Stimulated activated CD4-positive, alpha-beta T cell treated with anti-CD3 and anti-CD28 coated beads, Interleukin-2, amount 100 ng/mL, for 24 hours (primary cell): Measurements from ENCODE around the gene RHBG.
"Not testable (repeated sequence)": the region's sequence is repeated elsewhere in the genome, so short reads cannot be mapped to it uniquely, and the experiment has no call there.

ENCODE experiments used
- DNase-seq, 2 donors: peaks; one replicate each; pipeline ENCODE4 v3.0.0-alpha.2; 2020

The RHBG gene

DNA sequence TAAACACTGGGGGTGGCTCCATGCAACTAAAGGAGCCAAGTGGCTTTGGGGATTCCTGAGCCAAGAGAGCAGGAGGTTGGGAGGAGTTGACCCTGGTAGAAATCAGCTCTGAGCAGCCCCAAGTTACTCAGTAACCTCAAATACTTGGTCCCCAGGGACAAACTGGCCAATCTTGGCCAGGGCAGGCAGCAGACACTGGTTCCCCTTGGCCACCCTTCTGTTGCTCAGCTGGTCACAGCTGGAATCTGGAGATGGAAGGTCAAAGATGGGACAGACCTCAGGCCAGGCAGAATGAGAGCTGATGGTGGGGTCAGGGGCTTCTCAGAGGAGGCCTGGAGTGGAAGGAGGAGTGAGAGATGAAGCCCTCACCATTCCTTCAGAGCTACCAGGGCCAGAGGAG lies 3.3 kb upstream of the RHBG start:
- DNase-seq = no peak

DNA sequence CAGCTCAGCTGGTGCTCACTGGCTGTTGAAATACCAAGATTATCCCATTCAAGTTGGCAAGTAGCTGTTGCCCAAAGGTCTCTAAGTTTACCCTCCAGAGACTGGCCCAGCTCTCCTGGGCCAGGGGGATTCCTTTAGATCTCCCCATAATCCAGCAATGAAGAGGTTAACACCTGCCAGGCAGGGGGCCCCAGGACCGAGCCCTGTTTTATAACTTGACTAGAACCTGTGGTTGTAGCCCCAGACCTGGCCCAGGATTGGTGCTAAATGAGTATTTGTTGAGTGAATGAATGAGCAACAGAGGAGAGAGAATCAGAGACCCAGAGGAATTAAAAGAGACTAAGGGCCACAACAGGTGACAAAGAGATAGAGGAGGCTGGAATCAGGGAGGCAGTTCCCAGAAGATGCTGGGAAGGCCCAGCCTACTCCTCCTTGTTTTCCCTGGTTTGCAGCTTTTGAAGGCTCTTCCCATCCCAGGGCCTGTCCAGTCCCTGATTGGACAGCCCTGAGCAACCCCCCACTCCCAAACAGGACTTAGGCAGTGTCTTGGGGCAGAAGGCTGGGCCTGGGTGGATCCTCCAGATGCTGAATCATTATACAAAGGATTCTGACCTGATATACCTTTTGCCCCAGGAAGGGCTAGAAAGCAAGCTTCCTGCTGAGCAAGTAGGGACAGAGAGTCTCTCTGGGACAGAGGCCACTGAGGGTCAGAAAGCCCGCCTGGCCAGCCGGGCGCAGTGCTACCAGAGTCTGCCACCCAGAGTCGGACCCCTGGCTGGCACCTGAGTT lies 2.4 kb upstream of the RHBG start:
- DNase-seq = no peak

DNA sequence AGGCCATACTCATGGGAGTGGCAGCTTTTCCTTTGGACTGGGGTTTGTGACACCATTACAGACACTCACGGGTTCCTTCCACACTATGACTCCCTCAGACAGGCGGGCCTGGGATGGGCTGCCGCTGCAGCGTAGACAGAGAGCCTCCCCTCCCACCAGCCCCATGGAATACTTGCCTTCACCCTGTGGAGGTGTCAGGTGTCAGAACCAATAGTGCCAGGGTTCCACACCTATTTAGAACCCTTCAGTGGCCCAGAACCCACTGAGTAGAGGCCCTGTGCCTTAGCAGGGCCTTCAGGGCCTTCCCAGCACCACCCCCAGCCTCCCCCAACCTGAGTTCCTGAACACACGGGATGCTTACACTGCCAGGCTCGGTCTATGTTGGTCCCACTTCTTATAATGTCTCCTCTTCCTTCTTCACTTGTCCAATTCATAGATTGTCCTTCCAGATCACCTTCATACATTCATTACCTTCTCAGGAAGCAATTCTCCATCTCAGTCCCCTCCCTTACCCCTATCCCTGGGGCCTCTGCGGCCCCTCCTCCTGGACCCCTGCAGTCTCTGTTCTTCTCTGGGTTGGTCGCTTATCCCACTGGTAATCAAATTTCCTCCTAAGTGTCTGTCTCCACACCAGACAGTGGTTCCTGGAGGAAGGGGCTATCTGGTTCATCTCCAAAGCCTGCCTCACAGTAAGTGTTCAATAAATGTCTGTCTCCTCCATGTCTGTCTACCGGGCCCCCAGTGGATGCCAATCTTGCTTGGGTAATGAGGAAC lies 1.4 kb upstream of the RHBG start:
- DNase-seq = no peak

DNA sequence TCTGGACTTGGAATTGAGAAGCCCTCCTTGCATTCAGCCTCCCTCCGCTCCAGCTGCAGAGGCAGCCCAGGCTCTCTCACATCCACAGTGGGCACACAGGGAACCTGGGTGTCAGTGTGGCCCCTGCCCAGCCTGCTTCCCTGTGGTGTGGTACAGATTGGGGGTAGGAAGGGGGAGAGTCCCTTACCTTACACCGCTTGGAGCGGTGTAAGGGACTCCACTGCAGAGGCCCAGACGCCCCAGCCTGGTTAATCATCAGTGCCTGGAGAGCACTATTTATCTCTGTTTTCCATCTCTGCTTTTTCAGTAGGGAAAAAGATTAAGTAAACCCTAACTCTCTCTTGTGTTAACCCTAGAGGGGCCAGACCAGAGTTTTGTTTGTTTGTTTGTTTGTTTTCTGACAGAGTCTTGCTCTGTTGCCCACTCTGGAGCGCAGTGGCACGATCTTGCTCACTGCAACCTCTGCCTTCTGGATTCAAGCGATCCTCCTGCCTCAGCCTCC lies 803 bp upstream of the RHBG start:
- no peak for DNase-seq

DNA sequence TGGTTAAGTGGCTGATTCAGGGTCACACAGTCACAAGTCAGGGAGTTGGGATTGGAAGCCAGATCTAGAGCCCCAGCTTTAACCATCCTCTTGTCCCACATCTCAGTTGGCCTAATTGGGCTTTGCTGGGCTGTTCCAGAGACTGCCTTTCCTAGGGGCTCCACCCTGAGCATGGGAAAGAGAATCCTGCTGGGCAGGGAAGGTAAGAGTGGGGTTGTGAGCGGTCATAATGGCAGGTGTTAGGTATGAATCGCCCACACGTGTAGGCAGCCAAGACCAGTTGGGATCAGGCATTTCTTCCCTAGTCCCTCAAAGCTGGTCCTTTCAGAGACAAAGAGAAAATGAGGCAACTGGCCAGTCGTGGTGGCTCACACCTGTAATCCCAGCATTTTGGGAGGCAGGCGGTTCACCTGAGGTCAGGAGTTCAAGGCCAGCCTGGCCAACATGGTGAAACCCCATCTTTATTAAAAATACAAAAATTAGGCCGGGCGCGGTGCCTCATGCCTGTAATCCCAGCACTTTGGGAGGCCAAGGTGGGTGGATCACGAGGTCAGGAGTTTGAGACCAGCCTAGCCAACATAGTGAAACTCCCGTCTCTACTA lies 775 bp downstream of the RHBG start:
- not testable (repeated sequence) for DNase-seq

DNA sequence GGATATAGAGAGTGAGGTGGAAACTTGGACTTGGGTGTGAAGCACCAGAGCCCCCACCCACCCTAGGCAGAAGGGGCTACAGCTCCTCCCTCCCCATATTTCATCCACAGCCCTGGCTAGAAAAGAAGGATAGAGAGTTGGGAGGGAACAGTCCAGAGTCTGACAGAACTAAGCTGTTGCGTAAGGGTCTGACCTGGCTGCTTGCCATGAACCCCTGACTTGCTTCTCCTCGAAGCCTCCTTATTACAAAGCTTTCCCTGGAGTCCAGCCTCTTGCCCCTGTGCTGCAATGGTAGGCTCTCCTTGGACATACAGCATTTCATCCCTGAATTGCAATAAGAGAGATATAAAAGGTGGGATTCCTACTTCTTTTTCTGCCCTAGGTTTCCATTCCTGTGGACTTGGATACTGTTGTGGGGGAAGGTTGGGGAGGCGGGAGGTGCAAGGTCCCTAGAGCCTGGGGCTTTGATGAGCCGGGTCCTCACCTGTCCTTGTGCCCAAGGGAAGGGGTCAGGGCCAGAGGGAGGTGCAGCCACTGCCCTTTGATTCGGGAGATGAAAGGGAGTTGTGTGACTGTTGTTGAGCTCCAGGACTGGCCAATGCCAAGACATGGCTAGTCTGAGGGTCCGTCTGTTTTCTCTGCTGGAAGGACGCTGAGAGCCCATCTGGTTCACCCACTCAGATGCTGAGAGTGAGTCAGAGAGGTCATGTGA lies 2.7 kb downstream of the RHBG start:
- no peak for DNase-seq

DNA sequence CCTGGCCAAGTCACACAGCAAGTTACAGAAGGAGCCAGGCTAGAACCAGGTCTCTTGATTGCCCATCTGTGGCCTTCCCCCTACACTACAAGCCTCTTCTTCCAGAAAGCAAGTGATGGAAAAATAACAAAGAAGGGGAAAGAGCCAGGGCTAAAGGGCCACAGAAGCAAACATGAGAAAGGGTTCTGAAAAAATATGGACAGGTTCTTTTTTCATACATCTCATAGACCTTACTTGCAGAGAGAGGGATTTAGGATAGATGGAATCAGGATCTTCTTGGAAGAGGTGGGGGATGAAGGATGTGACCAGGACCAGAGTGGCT lies 3.2 kb downstream of the RHBG start:
- DNase-seq = no peak

DNA sequence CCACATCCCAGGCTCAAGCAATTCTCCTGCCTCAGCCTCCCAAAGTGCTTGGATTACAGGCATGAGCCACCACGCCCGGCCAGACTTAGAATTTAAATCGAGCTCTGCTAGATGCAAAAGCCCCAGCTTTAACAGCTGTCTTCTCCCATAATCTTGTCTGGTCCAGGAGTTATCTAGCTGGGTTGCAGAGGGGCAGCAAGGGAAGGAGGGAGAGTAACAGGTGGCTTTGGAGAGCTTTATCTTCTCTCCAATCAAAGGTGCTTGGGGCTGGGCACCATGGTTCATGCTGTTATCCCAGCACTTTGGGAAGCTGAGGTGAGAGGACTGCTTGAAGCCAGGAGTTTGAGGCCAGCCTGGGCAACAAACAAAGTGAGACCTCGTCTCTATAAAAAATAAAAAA lies 3.9 kb downstream of the RHBG start:
- DNase-seq = no peak

DNA sequence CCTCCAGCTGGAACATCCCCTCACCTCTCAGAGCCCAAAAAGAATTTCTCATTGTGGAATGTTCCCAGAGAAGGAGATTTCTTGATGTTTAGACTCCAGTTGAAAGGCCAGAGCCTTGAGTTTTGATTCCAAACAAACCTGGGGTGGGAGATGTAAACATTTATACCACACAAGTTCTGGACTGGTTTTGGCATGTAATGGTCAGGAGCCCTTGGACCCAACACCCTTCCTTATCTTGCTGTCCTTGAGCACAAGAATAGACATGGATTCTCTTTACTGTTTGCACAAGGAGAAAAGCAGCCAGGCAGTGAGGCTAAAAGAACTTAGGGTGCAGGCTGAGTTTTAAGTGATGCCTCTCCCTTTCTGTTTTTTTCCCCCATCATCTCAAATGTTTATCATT lies 4.5 kb downstream of the RHBG start:
- DNase-seq = no peak

DNA sequence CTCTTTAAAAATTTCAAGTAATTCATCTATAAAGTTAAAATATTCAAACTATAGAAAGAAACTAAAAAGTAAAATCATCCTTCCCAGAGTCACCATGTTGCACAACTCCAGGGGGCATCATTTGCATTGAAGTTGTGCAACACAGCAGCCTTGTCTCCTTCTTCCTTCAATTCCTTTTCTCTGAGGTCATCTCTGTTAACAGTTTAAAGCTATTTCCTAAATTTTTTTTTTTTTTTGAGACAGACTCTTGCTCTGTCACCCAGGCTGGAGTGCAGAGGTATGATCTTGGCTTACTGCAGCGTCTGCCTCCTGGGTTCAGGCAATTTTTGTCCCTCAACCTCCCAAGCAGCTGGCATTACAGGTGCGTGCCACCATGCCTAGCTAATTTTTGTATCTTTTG lies 7.1 kb downstream of the RHBG start:
- no peak for DNase-seq

DNA sequence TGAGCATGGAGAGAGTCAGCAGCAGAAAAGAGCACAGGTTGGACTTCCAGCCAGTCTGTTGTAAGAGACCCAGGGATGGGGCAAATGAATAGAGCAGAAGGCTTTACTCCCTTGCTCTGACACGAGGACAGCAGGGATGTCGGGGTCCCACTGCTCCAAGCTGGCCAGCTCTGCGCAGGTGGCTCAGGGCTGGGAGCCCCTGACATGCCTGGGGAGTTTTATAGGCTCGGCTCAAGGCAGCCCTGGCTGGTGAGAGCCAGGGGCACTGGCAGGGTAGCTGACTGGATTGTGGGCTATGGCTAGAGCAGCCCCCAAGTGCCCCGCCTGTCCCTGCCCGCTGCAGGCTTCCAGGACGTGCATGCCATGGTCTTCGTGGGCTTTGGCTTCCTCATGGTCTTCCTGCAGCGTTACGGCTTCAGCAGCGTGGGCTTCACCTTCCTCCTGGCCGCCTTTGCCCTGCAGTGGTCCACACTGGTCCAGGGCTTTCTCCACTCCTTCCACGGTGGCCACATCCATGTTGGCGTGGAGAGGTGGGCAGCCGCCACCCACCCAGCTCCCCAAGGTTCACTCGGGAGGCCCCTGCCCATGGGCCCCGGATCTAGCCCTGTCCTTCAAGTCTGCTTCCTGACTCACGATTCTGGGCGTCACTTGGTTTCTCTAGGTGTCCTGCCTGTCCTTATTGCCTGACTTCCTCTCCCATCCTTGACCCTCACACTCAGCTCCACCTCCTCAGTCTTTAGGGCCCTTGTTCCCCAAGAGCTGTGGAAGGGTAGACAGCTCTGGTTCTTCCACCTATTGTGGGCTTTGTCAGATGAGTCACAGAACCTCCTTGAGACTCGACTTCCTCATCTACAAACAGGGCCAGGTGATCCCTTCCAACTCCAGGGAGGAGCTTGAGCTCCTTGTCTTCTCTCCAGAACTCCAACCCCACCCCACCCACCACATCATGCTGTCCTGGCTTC lies 8.2 kb downstream of the RHBG start:
- DNase-seq = no peak

DNA sequence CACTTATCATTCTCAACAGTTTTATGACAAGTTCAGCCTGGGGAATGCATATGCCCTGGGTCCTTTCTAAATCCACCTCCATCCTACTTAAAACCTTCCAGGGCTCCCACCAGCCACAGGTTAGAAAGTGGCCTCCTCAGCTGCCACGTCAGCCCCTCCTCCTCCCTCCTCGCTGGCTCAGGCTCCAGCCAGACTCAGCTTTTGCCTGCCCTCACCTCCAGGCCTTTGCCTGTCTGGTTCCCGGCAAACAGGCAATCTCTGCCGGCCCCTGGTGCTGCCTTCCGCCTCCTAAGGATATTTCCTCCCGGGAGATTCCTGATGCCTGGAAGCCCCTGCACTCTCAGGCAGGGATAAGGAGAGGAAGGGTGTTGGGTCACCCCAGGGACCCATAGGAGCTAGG lies 9.5 kb downstream of the RHBG start:
- DNase-seq = no peak

DNA sequence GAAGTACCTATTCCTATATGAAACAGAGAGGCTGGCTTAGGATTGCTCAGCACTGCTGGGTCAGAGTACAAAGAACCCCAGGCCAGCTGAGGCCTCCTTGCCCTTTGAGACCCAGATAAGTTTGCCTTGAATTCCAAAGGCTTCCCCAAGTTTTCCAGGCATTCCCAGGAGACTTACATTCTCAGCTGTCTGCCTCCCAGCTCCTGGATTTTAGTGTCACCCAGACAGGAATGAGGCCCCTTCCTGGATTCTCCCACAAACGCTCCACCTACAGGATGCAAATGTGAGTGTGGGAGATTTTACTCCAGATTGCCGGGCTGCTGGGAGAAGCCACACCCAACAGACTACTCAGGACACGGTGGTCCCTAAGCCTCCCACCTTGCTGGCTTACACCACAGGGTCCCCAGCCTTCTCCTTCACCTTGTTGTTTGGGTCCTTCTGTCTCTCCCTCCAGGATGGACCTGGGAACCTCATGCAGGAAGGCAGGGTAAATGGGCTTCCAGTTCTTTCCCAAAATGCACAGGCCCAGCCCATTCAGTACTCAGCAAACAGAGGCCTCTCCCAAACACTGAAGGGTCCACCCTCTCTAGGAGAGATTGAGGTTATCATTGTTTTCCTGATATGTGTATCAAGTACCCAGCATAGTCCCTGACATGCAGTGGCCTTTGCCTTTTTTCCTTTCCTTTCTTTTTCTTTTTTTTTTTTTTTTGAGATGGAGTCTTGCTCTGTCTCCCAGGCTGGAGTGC lies 10.6 kb downstream of the RHBG start:
- DNase-seq = no peak

DNA sequence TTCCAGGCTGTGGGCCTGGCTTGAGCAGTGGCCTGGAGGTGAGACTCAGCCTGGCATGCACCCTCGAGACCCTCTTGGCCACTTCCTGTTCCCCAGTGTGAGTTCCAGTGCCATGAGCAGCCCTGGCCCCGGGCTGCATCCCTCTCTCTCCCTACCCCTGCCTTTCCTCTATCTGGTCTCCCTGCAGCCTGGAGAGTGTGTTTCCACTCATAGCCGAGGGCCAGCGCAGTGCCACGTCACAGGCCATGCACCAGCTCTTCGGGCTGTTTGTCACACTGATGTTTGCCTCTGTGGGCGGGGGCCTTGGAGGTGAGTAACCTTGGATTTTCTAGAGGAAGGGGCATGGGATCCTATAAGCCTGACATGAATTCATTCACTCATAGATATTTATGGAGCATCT lies 13.6 kb downstream of the RHBG start:
- DNase-seq = no peak

DNA sequence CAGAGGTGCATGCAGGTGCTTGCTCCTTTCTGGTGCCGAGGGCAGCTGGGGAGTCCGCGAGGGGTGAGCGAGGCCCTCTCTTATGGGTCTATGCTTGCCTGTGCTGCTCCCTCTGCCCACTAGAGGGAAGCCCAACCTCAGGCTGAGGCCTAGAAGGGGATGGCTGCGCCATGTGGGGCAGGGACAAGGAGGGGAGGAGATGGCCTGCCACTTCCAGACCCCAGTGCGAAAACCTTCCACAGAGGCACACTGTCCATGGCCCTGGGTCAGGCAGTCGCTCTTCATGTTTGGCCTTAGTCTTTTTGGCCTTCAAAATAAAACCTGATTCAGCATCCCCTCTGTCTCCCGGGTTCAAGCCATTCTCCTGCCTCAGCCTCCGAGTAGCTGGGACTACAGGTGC lies 14.0 kb downstream of the RHBG start:
- peak; percentile 65 to 72 for DNase-seq

DNA sequence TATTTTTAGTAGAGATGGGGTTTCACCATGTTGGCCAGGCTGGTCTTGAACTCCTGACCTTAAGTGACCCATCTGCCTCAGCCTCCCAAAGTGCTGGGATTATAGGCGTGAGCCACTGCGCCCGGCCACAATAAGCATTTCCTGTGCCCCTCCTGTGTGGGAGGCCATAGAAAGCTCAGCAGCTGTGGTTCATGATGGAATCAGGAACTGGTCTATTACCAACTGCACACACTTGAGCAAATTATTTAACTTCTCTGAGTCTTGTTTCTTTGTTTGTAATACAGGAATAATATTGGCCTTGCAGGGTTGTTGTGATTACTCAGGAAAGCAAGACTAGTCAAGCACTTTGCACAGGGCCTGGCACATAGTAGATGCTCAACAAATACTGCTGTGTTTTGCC lies 15.0 kb downstream of the RHBG start:
- no peak for DNase-seq

DNA sequence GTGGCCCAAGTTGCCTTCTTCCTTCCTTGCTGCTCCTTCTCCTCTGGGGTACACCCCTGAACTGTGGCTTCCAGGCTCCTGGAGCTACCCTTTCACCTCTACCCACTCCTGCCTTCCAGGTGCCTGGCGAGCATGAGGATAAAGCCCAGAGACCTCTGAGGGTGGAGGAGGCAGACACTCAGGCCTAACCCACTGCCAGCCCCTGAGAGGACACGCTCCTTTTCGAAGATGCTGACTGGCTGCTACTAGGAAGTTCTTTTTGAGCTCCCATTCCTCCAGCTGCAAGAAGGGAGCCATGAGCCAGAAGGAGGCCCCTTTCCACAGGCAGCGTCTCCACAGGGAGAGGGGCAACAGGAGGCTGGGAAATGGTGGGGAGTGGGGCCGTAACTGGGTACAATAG lies 15.6 kb downstream of the RHBG start:
- no peak for DNase-seq

DNA sequence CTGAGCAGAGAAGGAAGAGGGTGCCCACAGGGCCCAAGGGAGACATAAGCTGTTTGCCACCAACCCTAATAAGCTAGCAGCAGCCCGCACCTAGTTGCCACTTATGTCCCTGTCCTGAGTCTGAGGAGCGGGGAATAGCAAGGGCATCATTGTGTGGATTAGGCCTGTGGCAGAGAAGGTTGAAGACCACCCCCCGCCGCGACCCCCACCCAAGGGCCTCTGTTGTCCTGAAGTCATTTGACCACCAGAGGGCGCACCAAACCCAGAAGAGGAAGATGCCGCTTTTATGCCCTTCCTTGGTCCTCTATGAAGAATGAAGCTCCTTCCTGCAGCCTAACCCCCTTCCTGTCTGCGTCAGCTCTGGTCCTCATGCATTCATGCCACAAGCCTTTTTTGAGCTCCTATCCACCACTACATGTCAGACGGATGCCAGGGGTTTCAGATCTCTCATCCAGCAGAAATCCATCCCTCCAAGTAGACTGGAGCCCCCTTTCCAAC lies 16.6 kb downstream of the RHBG start:
- peak; percentile 75 to 82 for DNase-seq

DNA sequence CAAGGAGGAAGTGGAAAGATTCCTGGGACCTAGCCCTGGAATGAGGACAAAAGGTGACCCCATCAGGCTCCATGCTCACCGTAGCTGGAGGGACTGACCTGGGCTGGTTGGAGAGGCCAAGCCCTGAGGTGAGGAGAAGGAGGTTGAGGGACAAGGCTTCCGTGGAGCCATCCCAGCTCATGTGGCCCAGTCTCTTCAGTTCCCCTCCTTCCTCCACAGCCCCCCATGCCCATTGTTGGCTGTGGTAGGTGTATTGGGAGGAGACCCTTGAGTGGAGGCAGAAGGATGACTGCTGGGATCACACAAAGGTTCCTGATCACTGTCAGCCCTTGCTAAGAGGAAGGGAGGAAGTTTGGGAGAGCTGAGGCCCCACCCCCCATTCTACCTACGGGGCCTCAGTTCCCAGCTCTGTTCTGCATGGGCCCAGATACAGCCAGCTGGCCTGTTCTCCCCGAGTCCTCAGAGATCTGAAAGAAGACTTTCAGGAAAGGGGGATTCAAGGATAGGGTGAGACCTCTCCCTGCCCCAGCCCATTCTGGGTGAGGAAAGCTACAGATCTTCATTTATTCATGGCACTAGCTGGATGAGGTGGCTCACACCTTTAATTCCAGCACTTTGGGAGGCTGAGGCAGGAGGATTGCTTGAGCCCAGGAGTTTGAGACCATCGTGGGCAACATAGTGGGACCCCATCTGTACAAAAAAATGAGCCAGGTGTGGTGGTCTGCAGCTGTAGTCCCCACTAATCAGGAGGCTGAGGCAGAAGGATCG lies 17.3 kb downstream of the RHBG start:
- DNase-seq = no peak
